Astrocyte (in vitro differentiated cells and primary cell): Measurements from ENCODE around the gene TTBK1.

ENCODE experiments used
- EZH2 ChIP-seq: IDR thresholded peaks from 2 replicates; pipeline ENCODE4 v1.6.1; 2012; ENCODE audit warnings: mild to moderate bottlenecking, low read length, inconsistent platforms; ENCODE audit not compliant: insufficient read depth
- TF ChIP-seq, protein P1 (sequence below): IDR thresholded peaks from 2 replicates; pipeline ENCODE4 v1.5.1; 2011; ENCODE audit warnings: low read depth, mild to moderate bottlenecking, inconsistent platforms, low read length, moderate library complexity; ENCODE audit not compliant: insufficient read depth

DNA sequence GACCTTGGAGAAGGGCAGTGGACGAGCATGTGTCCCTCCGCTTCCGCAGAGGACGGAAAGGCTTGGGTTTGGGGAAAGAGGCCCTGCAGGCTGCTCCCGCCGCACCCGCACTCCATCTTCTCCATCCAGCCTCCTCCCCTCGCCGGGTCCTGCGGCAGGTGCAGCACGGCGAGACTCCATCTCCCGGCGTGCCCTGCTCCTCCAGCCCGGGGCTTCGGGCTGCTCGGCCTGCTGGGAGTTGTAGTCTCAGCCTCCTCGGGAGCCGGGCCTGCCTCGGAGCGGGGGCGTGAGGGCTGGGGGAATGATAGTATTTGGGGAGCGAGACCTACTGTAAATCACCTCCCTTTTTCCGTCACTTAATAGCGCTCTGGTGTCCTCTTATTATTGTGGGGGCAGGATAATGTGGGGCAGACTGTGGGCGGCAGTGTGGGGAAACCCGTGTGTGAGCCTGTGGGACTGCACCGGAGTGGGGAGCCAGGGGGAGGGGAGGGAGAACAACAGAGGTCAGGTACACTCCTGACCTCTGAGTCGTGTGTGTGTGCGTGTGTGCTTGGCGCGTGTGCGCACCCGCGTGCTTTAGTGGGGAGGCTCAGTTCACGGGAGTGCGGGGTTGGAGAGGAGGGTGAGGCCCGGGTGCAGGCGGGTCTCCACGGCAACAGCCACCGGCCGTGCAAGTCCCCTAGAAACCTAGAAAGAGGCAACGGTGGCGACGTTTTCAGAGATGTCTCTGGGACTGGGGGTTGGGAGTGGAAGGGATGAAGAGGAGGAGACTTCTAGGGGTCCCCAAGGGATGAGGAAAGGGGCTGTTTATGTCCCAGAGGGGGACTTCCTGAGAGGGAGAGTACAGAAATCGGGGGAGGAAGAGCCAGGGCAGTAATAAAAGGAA, 4.1 kb downstream of the TTBK1 start:
- TF ChIP-seq, protein P1, sequence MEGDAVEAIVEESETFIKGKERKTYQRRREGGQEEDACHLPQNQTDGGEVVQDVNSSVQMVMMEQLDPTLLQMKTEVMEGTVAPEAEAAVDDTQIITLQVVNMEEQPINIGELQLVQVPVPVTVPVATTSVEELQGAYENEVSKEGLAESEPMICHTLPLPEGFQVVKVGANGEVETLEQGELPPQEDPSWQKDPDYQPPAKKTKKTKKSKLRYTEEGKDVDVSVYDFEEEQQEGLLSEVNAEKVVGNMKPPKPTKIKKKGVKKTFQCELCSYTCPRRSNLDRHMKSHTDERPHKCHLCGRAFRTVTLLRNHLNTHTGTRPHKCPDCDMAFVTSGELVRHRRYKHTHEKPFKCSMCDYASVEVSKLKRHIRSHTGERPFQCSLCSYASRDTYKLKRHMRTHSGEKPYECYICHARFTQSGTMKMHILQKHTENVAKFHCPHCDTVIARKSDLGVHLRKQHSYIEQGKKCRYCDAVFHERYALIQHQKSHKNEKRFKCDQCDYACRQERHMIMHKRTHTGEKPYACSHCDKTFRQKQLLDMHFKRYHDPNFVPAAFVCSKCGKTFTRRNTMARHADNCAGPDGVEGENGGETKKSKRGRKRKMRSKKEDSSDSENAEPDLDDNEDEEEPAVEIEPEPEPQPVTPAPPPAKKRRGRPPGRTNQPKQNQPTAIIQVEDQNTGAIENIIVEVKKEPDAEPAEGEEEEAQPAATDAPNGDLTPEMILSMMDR: no peak
- TF ChIP-seq EZH2: peak; percentile 35
